HG03342 (cell line): Measurements from ENCODE around the gene NAP1L1.

Experiments
- ATAC-seq: cut with Tn5 transposase; IDR thresholded peaks from one replicate; pipeline ENCODE4 v1.9.1; 2021; ENCODE audit warnings: mild to moderate bottlenecking, moderate library complexity; ENCODE audit not compliant: unreplicated experiment

NAP1L1 gene

DNA sequence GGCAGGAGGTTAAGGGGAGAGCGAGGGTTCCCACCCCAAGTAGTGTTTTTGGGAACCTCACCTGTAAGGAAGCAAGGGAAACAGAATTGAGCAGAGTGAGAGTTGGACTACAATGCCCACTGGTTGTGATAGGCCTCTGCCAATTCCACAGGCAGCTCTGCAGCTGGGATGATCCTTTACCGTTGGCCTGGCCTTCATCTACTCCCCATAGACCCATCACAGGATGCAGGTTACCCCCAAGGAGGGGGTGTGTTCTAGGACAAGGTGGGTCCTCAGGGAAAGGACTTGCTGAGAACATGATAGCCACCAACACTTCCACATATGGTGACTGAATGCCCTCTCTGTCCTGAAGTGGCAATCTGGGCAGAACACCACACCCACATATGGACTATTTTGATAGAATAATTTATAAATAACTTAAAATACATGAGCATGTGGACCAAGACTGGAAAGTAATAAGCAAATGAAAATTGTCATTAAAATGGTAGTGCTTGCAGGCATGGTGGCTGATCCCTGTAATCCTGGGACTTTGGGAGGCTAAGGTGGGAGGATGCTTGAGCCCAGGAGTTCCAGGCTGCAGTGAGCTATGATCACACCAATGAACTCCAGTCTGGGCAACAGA, 61.3 kb downstream of the NAP1L1 start:
- ATAC-seq: no peak

DNA sequence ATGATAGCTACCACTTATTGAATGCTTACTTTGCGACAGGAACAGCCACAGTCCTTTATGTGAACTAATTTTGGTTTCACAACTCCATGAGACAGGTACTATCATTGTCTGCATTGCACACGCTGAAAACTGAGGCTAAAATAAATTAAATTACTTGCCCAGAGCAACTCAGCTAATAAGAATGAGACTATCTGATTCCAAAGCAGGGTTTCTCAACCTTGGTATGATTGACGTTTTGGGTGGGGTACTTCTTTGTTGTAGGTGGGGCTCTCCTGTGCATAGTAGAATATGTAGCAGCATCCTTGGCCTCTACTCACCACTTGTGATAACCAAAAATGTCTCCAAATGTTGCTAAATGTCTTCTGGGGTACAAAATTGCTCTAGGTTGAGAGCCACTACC, 62.0 kb downstream of the NAP1L1 start:
- no peak for ATAC-seq

DNA sequence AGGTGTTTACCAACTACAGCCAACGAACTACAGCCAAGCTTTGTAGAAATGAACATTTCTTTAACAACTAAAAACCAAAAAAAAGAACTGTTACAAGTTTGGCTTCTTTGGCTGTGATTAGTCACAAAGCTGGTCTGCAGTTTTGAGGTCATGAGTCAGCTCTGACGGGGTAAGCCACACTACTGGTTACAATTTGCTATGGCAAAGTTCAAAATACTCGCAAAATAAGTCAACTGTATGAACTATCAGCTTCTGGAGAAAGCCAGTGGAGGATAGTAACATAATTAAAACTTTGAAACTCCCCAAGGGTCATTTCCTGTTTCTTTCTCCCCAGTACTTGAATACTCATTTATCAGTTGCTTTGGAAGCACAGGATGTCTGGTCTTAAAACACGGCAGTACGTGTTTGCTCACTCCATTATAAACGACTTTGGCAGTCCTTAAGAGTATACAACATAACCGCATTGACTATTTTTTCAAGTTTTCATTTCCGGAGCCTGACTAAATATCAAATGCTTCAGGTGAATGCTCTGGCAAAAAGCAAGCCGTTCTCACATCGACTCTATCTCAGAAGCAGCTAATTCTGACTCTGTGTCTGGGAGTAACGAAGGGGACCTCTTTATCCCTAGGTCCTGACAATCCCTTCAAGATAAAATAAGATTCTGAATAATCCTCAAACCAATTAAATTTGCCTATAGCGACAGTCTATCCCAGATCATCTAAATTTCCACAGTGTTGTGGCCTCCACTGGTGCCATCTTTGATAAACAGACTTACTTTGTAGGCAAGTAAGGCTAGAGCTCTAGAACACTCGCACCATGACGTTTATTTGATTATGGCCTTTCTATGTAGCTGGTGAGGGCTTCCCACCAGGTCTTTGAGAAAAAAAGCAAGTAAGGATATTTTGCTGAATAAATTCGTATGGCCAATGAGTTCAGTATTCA, 63.5 kb downstream of the NAP1L1 start:
- peak; percentile 71 for ATAC-seq

DNA sequence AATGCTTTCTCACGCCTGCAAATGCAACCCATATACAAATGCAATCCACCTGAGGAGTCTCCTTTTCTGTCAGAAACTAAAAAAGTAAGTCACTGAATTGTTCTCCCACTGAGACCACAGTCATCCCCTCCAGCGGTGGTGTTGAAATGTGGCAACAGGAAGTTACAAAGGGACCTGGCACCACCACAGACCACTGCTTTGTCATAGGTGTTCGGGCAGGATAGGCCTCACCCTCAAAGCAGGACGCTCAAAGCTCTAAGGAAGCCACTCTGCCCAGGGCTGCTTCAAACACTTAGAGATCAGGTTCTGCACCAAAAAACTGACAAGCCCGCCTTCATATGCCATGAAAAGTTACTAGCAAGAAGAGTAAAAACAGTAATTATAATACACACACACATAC, 64.2 kb downstream of the NAP1L1 start:
- peak; percentile 59 for ATAC-seq

DNA sequence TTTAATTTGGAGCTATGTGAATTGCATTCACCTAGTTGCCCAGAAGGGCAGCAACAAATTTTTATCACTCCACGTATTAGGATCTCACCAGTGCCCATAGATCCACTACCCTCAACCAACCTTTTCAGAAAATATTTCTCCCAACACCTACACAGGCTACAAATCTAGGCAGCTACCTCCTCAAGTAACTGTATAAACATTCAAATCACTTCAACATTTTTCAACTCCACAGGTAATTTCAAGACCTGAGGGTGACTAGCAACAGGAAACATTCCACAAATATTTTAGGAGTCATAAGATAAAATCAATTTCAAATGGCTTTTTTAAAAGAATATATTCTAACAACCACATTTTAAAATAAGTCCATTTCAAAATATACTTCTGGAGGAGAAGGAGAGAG, 65.8 kb downstream of the NAP1L1 start:
- ATAC-seq: no peak

DNA sequence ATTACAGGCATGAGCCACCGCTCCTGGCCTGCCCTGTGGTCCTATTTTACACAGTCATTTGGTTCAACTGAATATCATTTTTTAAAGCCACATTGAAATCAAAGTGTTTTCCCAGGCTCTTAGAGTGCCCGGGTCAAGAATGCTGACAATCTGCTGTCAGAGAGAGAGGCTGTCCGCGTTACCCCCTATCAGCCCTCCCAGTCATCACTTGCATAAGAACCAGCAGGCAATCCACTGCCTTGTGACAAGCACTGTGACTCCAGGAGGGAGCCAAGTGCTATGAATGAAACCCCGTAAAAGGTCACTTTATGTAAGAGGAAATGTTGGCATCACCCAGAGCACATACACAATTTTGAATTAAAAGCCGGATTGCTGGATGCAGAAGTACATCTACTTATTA, 66.4 kb downstream of the NAP1L1 start:
- ATAC-seq: no peak

DNA sequence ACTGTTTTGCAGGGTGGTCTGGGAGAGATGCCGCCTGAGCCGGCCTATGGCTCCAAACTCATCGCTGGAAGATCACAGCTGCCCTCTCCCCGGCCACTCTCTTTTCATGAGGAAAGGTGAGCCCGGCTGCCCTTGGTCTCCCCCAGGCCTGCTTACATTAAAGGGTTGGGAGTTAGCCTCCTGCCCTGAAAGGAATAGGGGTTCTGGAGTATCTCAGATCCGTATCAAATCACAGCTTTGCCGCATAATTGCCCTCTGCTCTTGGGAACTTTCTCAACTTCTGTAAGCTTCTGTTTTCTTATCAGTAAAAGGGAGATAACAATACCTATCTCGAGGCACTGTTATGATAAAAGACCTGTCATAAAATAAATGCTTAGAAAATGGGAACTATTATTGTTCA, 70.5 kb downstream of the NAP1L1 start:
- no peak for ATAC-seq

DNA sequence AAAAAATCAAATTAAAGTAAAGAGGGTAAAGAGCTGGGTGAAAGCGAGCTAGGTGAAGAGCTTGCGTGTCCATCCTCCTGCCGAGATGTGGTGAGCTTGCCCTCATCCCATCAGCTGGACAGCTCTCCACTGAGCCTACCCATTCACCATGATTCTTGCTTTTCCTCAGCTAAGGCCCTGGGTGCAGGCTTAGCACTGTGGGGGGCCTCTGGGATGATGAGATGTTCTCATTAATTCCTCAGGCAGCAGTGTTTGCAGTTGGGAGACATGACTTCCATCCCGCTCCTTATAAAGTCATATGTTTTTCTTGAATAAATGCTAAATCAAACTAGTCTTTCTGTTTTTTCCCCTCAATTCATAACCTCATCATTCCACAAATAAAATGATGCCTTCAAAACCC, 70.9 kb downstream of the NAP1L1 start:
- no peak for ATAC-seq

DNA sequence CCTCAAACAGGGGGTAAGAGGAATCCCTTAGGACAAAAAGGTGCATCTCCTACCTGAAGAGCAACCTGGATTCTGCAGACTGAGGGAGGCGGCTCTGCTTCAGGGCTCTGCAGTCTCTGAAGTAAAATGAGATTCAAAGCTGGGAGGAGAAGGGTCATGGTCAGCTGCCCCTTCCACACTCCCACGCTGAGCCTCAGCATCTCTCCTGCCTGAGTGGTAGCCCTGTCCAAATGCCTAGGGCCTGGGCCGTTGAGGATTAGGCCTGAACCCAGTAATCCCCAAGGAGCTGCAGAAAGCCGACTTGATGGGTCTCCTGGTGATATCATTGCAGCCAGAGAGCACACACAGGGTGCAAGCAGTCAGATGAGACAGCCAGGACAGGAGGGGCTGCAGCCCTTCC, 71.8 kb downstream of the NAP1L1 start:
- no peak for ATAC-seq

DNA sequence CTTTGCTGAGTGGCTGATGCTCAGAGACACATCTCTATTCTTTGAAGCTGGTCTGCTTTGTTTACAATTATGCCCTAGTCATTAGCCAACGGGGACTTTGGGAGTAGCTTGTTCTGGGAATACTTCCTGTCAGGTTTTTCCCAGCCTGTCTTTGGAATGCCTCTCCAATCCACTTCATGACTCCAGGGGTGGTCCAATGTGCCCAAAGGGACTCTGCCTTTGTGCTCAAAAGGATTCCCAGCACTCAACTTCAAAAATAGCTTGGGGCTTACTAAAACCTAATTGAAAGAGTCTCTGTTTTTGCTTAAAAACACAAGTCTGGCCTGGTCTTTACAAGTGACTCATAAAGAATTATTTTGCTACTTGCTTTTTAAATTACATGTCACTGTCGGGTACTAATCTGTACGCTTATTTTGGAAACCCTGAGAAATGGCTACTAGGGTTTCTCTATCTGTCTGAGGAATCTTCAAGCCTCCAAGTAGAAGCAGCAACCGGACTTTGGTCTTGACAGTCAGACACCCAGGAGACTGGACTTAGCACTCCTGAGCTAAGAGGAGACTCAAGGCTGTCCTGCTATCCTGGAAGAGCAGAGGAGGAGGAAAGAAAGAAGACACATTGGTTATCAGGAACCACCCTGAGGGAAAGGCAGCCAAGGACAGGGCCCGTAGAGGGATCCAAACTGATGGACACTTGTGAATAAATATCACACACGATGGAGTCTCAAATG, 73.6 kb downstream of the NAP1L1 start:
- no peak for ATAC-seq

DNA sequence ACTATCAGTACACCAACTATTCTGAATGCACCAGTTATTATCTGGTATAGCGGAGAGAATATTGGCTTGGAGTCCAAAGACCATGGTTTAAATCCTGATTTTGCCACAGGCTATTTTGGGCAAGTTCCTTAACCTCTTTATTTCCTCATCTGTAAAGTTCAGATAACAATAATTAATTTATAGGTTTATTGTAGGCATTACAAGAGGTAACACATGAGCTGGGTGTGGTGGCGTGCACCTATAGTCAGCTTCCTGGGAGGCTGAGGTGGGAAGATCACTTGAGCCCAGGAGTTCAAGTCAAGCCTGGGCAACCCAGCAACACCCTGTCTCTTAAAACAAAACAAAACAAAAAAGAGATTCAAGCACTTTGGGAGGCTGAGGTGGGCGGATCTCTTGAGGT, 76.1 kb downstream of the NAP1L1 start:
- no peak for ATAC-seq

DNA sequence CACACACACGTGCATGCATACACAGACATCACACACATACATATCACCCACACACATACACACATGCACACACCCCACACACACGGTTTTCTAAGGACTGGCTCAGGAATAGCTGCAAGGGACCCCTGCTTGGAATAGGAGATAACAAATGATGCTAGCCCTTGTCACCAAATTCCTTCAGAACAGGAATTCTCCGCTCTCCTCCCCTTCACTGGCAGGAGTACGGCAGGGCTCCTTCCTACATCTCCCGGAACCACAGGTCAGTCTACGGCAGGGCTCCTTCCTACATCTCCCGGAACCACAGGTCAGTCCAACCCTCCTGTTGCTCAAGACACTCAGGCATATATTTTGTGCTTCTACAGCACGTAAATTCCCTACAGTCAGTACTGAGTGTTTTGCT, 76.8 kb downstream of the NAP1L1 start:
- ATAC-seq: no peak

DNA sequence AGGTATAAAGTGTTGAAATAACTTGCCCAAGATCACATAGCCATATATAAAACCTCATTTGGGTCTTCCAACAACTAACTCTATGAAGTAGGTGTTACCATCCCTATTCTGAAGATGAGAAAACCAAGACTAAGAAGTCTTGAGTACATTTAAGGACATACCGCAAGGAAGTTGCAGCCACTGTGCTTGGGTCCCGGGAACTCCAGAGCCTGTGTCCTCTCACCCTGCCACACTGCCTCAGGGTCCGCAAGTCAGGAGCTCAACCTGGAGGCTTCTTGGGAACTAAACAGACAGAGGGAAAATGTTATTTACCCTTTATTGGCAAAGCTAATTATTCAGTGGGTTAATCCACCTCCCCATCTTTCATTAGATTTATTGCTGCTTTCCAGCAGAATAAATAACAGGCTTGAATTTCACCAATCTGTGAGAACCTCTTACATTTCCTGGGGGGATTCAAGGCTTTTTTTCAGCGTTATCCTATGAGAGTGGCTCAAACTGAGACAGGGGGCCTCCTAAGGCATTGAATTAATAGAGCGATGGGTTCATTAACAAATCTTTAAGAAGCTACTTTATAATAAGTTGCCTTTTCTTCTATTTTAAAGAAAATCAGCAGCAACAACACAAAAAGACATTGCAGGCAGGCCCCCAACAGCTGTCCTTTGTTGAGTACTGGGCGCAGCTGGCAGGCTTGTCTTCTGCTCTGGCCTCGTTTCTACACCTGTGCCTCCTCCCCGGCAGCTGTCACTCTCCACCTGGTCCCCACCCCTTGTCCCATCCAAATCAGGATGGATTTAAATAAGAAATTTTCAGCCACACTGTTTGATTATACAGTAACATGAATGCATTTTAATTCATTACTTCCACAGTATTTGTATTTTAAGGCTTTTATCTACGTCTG, 78.2 kb downstream of the NAP1L1 start:
- no peak for ATAC-seq

DNA sequence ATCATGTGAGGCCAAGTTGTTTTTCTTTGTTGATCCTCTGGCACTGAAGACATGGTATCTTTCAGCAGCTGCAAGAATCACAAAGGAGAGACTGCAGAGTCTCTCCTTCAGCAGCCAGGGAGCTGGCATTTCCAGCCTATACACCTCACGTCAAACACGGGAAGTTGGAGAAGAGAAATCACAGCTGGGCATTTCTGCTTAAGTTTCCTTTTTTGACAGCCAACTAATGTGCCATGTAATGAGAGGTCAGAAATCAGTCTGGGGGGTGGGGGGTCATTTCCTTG, 81.2 kb downstream of the NAP1L1 start:
- ATAC-seq: no peak

DNA sequence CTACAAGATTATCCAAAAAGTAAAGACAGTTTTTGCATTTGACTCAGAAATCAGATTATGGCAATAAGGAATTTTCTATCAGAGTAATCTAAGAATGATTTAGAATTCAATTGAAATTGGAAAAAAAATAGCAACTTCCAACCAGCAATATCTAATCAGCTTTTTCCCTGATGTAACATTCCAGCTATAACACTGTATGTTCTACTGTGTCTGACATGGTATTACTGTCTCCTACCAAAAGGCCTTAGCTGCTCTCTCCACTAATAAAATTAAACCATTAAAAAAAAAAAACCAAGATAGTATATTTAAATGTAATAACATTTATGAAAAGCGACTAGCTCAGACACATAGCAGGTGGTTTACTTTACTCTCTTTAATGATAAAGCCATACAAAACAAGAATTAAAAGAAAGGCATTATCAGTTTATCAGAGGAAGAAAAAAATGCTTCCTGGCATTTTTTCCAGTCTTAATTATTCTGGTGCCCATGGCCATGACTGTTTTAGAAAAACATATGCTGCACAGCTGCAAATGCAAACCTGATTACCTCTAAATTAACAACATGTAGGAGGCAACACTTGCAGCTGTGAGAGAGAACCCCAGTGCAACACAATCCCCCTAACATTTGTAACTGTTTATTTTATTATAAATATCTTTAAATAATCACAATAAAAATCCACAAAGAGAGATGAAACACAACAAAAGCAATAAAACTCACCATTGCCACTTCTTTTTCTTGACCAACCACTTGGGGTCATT, 81.7 kb downstream of the NAP1L1 start:
- no peak for ATAC-seq

DNA sequence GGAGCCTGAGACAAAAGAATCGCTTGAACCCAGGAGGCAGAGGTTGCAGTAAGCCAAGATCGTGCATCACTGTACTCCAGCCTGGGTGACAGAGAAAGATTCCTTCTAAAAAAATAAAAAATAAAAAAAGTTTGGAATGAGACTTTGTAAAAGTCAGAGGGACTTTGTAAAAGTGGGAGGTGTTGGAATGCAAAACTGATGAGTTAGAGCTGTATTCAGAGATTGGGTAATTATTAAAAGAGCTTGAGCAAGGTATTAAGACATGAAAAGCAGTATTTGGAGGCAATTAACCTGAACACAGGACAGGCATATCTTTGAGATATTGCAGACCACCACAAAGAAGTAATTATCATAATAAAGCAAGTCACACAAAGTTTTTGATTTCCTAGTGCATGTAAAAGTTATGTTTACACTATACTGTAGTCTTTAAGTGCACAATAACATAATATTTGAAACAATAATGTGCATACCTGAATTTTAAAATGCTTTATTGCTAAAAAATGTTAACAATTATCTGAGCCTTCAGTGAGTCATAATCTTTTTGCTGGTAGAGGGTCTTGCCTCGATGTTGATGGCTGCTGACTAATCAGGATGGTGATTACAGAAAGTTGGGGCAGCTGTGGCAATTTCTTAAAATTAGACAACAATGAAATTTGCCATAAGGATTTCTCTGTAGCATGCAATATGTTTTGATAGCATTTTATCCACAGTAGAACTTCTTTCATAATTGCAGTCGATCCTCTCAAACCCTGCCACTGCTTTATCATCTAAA, 86.0 kb downstream of the NAP1L1 start:
- no peak for ATAC-seq

DNA sequence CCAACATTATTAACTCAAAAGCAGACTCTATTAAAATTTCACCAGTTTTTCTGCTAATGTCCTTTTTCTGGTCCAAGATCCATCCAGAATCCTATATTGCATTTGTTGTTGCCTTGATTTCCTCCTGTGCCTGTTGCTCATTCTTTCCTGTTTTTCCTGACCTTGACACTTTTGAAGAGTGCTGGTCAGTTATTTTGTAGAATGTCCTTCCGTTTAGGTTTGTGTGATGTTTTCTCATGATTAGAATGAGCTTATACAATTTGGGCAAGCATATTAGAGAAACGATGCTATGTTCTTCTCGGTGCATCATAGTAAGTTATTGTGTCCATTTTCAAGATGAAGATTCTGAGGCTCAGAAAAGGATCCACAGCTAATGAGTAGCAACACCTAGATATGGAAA, 86.8 kb downstream of the NAP1L1 start:
- no peak for ATAC-seq

DNA sequence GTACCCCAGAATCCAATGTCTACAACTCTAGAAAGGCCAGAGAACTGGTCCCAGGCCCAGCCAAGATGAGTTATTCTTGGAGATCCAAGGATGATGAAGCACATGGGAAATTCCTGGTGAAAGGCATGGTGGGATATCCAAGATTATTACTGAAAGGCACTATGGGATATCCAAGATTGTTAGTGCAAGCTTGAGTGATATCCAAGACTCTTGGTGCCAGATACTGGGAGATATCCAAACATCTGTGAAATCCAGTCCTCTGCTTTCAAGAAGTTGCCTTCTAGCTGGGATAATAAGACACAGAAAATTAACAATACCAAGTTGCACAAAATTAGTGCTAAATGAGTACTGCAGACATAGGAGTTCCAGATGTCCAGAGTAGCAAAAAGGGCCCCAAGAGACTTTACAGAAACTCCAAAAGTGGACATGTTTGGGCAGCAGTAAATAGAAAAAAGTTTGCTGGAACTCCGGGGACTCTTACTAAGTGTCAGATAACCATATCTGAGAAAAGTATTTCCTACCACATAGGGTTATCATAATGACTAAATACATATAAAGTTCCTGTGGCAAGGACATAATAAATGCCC, 87.5 kb downstream of the NAP1L1 start:
- ATAC-seq: no peak

DNA sequence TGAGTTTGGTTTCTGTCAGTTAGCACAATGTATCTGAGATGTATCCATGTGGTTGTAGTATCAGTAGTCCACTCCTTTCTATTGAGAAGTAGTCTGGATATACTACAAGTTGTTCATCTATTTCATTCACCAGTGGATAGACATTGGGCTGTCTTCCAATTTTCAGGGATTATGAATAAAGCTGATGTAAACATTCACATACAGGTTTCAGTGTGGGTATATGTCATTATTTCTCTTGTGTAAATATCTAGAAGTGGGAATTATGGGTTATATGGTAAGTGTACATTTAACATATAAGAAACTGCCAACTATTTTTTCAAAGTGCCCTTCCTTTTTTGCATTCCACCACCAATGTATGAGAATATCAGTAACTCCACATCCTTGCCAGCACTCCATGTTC, 88.8 kb downstream of the NAP1L1 start:
- no peak for ATAC-seq
